ENCODE measurements around the gene ATP10D.

DNA sequence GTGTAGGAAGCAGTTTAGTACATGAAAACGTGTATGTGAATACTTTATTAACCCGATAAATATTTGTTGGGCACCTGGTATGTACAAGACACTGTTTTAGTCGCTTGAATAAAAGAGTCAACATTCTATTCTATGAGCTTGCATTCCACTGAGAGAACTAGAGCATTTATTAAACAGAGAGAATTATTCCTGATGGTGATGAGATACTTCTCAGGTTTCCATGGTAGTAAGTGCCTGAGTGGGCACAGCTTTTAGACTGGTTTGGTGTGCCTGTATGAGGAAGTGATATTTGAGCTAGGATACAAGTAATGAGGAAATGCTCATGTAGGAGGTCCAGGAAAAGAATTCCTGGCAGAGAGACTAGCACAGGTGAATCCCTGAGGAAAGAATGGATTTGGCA lies 94.2 kb downstream of the ATP10D start:
- TF ChIP-seq ZC3H10 (CRISPR knock-in tag; IDR thresholded peaks at IDR 0.05) (no peak), RARB (CRISPR knock-in tag; IDR thresholded peaks at IDR 0.05) (no peak), ARNTL (CRISPR knock-in tag; IDR thresholded peaks at IDR 0.05; ENCODE audit: borderline replicate concordance, low read depth) (no peak)

Data from SK-N-SH treated with all-trans-retinoic acid at 6 μM for 48 hours (cell line).